Hematopoietic multipotent progenitor cell treated with erythropoietin and hydrocortisone succinate and interleukin-3 and kit ligand, for 4 days (in vitro differentiated cells): Measurements from ENCODE around the gene KCNK18.
"Not testable (repeated sequence)": the region's sequence is repeated elsewhere in the genome, so short reads cannot be mapped to it uniquely, and the experiment has no call there.

Experiments
- DNase-seq: peaks from one replicate; pipeline ENCODE4 v3.0.0-alpha.2; 2015

Gene KCNK18

GRCh38 chr10:117222976-117223692, 25.8 kb downstream of the KCNK18 start:
- no peak for DNase-seq

GRCh38 chr10:117223693-117224430, 26.6 kb downstream of the KCNK18 start:
- no peak for DNase-seq

GRCh38 chr10:117224881-117225280, 27.6 kb downstream of the KCNK18 start:
- DNase-seq: no peak

- DNase-seq: peak; percentile 90
Measured at GRCh38 chr10:117226813-117227451, 29.6 kb downstream of the KCNK18 start.

- DNase-seq: no peak
Measured at GRCh38 chr10:117228210-117228609, 30.9 kb downstream of the KCNK18 start.

GRCh38 chr10:117230107-117230506, 32.8 kb downstream of the KCNK18 start:
- DNase-seq: not testable (repeated sequence)

GRCh38 chr10:117237401-117237991, 40.2 kb downstream of the KCNK18 start:
- DNase-seq: peak; percentile 85

GRCh38 chr10:117239051-117239450, 41.8 kb downstream of the KCNK18 start:
- no peak for DNase-seq

GRCh38 chr10:117239721-117240620, 42.7 kb downstream of the KCNK18 start:
- DNase-seq: no peak

- DNase-seq: peak; percentile 35
Measured at GRCh38 chr10:117240621-117241529, 43.6 kb downstream of the KCNK18 start, which contains the start of gene SLC18A2. Gene SLC18A2 (plus strand): TSS chr10:117241114. CDS start chr10:117241694, 580 bp downstream.

- peak; percentile 83 for DNase-seq
Measured at GRCh38 chr10:117241541-117242462, 44.5 kb downstream of the KCNK18 start.

GRCh38 chr10:117242463-117242832, 45.2 kb downstream of the KCNK18 start:
- no peak for DNase-seq

GRCh38 chr10:117246997-117247671, 49.8 kb downstream of the KCNK18 start:
- no peak for DNase-seq

- peak; percentile 53 for DNase-seq
Measured at GRCh38 chr10:117248750-117249465, 51.6 kb downstream of the KCNK18 start.

- DNase-seq: peak; percentile 61
Measured at GRCh38 chr10:117249493-117250093, 52.3 kb downstream of the KCNK18 start.

- no peak for DNase-seq
Measured at GRCh38 chr10:117250411-117250810, 53.1 kb downstream of the KCNK18 start.

GRCh38 chr10:117253908-117254307, 56.6 kb downstream of the KCNK18 start:
- DNase-seq: no peak

GRCh38 chr10:117254338-117254737, 57.0 kb downstream of the KCNK18 start:
- no peak for DNase-seq
